Suprapubic skin (tissue), 4 donors: Measurements from ENCODE around the gene BTNL9. TPM values are rescaled to one million over a fixed set of nuclear protein-coding genes. Genes with fewer than 3 reads are reported as not detected.
"Not testable (repeated sequence)": the region's sequence is repeated elsewhere in the genome, so short reads cannot be mapped to it uniquely, and the experiment has no call there.

Experiments
- DNase-seq, 2 donors: peaks; one replicate each; pipeline ENCODE4 v3.0.0-alpha.2; 2019; ENCODE audit warnings: low spot score in 2 of 2
- H3K27ac ChIP-seq: fragments of 200-600 bp; sonication (generic); one replicate; pipeline ENCODE4 v1.5.1; 2019
- H3K27me3 ChIP-seq: fragments of 200-600 bp; sonication (generic); one replicate; pipeline ENCODE4 v1.5.1; 2019
- H3K36me3 ChIP-seq: fragments of 200-600 bp; sonication (generic); one replicate; pipeline ENCODE4 v1.5.1; 2019
- H3K4me1 ChIP-seq: fragments of 200-600 bp; sonication (generic); one replicate; pipeline ENCODE4 v1.5.1; 2019
- H3K4me3 ChIP-seq: fragments of 200-600 bp; sonication (generic); one replicate; pipeline ENCODE4 v1.5.1; 2019; ENCODE audit warnings: mild to moderate bottlenecking
- H3K9me3 ChIP-seq: fragments of 200-600 bp; sonication (generic); one replicate; pipeline ENCODE4 v1.5.1; 2019
- CTCF ChIP-seq, 2 donors: fragments of 200-600 bp in 1 of 2; fragments of 450-650 bp in 1 of 2; sonication (generic) in 1 of 2; IDR thresholded peaks; one replicate each; pipeline ENCODE4 v1.5.1; 2016 to 2019; ENCODE audit warnings: antibody characterized with exemption in 2 of 2, mild to moderate bottlenecking in 1 of 2, moderate library complexity in 1 of 2
- EP300 ChIP-seq: sonication (generic); formaldehyde crosslinking; IDR thresholded peaks from one replicate; pipeline ENCODE4 v1.6.1; 2017; ENCODE audit warnings: antibody characterized with exemption
- POLR2A ChIP-seq, 2 donors: fragments of 450-650 bp; IDR thresholded peaks; one replicate each; pipeline ENCODE4 v1.6.1; 2017; ENCODE audit warnings: antibody characterized with exemption in 2 of 2, mild to moderate bottlenecking in 2 of 2, moderate library complexity in 2 of 2
- POLR2AphosphoS5 ChIP-seq, 3 donors: sonication (generic); formaldehyde crosslinking; IDR thresholded peaks; one replicate each; pipeline ENCODE4 v1.6.1; 2017; ENCODE audit warnings: antibody characterized with exemption in 3 of 3
- WGBS: methylation state at CpG from one replicate; pipeline ENCODE4 v1.1.5; 2018; 5-methylcytosine and 5-hydroxymethylcytosine counted together
- total RNA-seq, 4 donors: library from RNA; depleted of rRNA; stranded (reverse); fragments of >200 nt; gene quantifications; one replicate each; pipeline ENCODE4 v1.1.0, GENCODE V29; 2016

The BTNL9 gene
- total RNA-seq, result 10 to 100 TPM; 13.4 to 98.3 (median 27.7) TPM

GRCh38 chr5:181039931-181040630, at the start of gene BTNL9:
TSS of gene BTNL9 (plus strand) at chr5:181040266. CDS start at chr5:181045490, 5,224 bp downstream.
- Histone ChIP-seq H3K4me3 (peak within 1 kb of the TSS; percentile 20), H3K27ac (no peak within 1 kb of the TSS), H3K9me3 (no peaks in the 10 kb centered on the region), H3K4me1 (no peaks in the 10 kb centered on the region), H3K27me3 (peaks cover 58% of the 10 kb centered on the region), H3K36me3 (no peaks in the 10 kb centered on the region)
- 62% methylated on average over 17 of the region's 17 CpGs for WGBS
- TF ChIP-seq POLR2AphosphoS5 (IDR thresholded peaks at IDR 0.05), result no peak
- no peak for TF ChIP-seq POLR2A (IDR thresholded peaks at IDR 0.05)
- no peak for TF ChIP-seq CTCF (IDR thresholded peaks at IDR 0.05)
- no peak for TF ChIP-seq EP300
- DNase-seq, result peak in 1 of 2 donors; percentile 46

GRCh38 chr5:180990882-180991242, 49.2 kb upstream of the BTNL9 start:
- DNase-seq, result no peak
- no peaks in the 10 kb centered on the region for H3K27me3 ChIP-seq
- no peak for TF ChIP-seq CTCF (IDR thresholded peaks at IDR 0.05)
- no peak for TF ChIP-seq EP300
- TF ChIP-seq POLR2A (IDR thresholded peaks at IDR 0.05), result no peak
- no peak for TF ChIP-seq POLR2AphosphoS5 (IDR thresholded peaks at IDR 0.05)
- 89% methylated on average over 5 of the region's 5 CpGs for WGBS
- H3K36me3 ChIP-seq, result no peaks in the 10 kb centered on the region
- H3K9me3 ChIP-seq, result no peaks in the 10 kb centered on the region
- no peak overlapping the region for H3K27ac ChIP-seq
- no peaks in the 10 kb centered on the region for H3K4me1 ChIP-seq
- H3K4me3 ChIP-seq, result no peak overlapping the region

GRCh38 chr5:181001947-181002346, 38.1 kb upstream of the BTNL9 start:
- no peak for DNase-seq
- Histone ChIP-seq H3K9me3 (no peaks in the 10 kb centered on the region), H3K4me1 (no peaks in the 10 kb centered on the region), H3K27ac (no peak overlapping the region), H3K27me3 (peaks cover 15% of the 10 kb centered on the region), H3K36me3 (no peaks in the 10 kb centered on the region), H3K4me3 (no peak overlapping the region)
- no peak for TF ChIP-seq CTCF (IDR thresholded peaks at IDR 0.05)
- TF ChIP-seq POLR2AphosphoS5 (IDR thresholded peaks at IDR 0.05), result no peak
- TF ChIP-seq POLR2A (IDR thresholded peaks at IDR 0.05), result no peak
- TF ChIP-seq EP300, result no peak

GRCh38 chr5:181005791-181006190, 34.3 kb upstream of the BTNL9 start:
- Histone ChIP-seq H3K4me3 (no peak overlapping the region), H3K27me3 (peaks cover 27% of the 10 kb centered on the region), H3K4me1 (no peaks in the 10 kb centered on the region), H3K36me3 (no peaks in the 10 kb centered on the region), H3K27ac (no peak overlapping the region), H3K9me3 (no peaks in the 10 kb centered on the region)
- 76% methylated on average over 5 of the region's 9 CpGs for WGBS
- TF ChIP-seq POLR2A (IDR thresholded peaks at IDR 0.05), result no peak
- no peak for TF ChIP-seq POLR2AphosphoS5 (IDR thresholded peaks at IDR 0.05)
- no peak for TF ChIP-seq EP300
- TF ChIP-seq CTCF (IDR thresholded peaks at IDR 0.05), result no peak
- DNase-seq, result no peak

GRCh38 chr5:181008136-181008535, 31.9 kb upstream of the BTNL9 start:
- no peaks in the 10 kb centered on the region for H3K36me3 ChIP-seq
- TF ChIP-seq EP300 (no peak), POLR2A (IDR thresholded peaks at IDR 0.05) (no peak), POLR2AphosphoS5 (IDR thresholded peaks at IDR 0.05) (no peak), CTCF (IDR thresholded peaks at IDR 0.05) (no peak)

GRCh38 chr5:181010018-181010417, 30.0 kb upstream of the BTNL9 start:
- not testable (repeated sequence) for H3K9me3 ChIP-seq, H3K27ac ChIP-seq, DNase-seq, H3K4me1 ChIP-seq, H3K36me3 ChIP-seq, H3K4me3 ChIP-seq
- peaks cover 21% of the 10 kb centered on the region for H3K27me3 ChIP-seq
- WGBS, result 92% methylated on average over 4 of the region's 4 CpGs

More at GRCh38 chr5:181008136-181008535, 31.9 kb upstream of the BTNL9 start:
- 80% methylated on average over 1 of the region's 6 CpGs for WGBS
- Histone ChIP-seq H3K27ac (no peak overlapping the region), H3K4me3 (no peak overlapping the region), H3K9me3 (no peaks in the 10 kb centered on the region), H3K27me3 (peaks cover 27% of the 10 kb centered on the region), H3K4me1 (no peaks in the 10 kb centered on the region)
- DNase-seq, result no peak

GRCh38 chr5:181014654-181015053, 25.4 kb upstream of the BTNL9 start:
- H3K27me3 ChIP-seq, H3K36me3 ChIP-seq, H3K4me3 ChIP-seq, H3K27ac ChIP-seq, DNase-seq, H3K4me1 ChIP-seq, H3K9me3 ChIP-seq: not testable (repeated sequence)

GRCh38 chr5:181017448-181017847, 22.6 kb upstream of the BTNL9 start:
- H3K4me1 ChIP-seq, DNase-seq, H3K9me3 ChIP-seq, H3K27ac ChIP-seq, H3K27me3 ChIP-seq, H3K36me3 ChIP-seq, H3K4me3 ChIP-seq: not testable (repeated sequence)
- WGBS, result 90% methylated on average over 3 of the region's 3 CpGs
